Esophagus squamous epithelium (tissue), 5 donors: ENCODE results near the gene CAVIN4. TPM values are rescaled to one million over a fixed set of nuclear protein-coding genes. Genes with fewer than 3 reads are reported as not detected.

ENCODE experiments used
- DNase-seq: peaks from one replicate; lab custom pipeline; 2025; lab: John Stamatoyannopoulos, UW
- H3K27ac ChIP-seq, 4 donors: fragments of 200-600 bp; sonication (generic); one replicate each; pipeline ENCODE4 v1.5.1; 2016 to 2019; ENCODE audit warnings: mild to moderate bottlenecking in 1 of 4
- H3K27me3 ChIP-seq, 4 donors: fragments of 200-600 bp; sonication (generic); 1 replicate in 3 of 4; 2 replicates in 1 of 4; pipeline versions ENCODE4 v1.5.1 to v1.6.0; 2017 to 2021; ENCODE audit warnings: antibody characterized with exemption in 1 of 4
- H3K36me3 ChIP-seq, 3 donors: fragments of 200-600 bp; sonication (generic); one replicate each; pipeline ENCODE4 v1.5.1; 2016 to 2019
- H3K4me1 ChIP-seq, 3 donors: fragments of 200-600 bp; sonication (generic); one replicate each; pipeline ENCODE4 v1.5.1; 2017 to 2019
- H3K4me3 ChIP-seq, 4 donors: fragments of 200-600 bp; sonication (generic); 1 replicate in 3 of 4; 2 replicates in 1 of 4; pipeline ENCODE4 v1.5.1; 2016 to 2019; ENCODE audit warnings: mild to moderate bottlenecking in 2 of 4, moderate library complexity in 1 of 4
- H3K9me3 ChIP-seq, 3 donors: fragments of 200-600 bp; sonication (generic); one replicate each; pipeline ENCODE4 v1.5.1; 2016 to 2019
- CTCF ChIP-seq, 6 experiments: fragments of 450-650 bp in 4 of 6; fragments of 200-600 bp in 2 of 6; sonication (generic) in 2 of 6; IDR thresholded peaks; one replicate each; pipeline ENCODE4 v1.5.1; 2016 to 2019; ENCODE audit warnings: antibody characterized with exemption in 6 of 6, mild to moderate bottlenecking in 4 of 6, moderate library complexity in 4 of 6
- POLR2A ChIP-seq, 4 donors: fragments of 450-650 bp; IDR thresholded peaks; one replicate each; pipeline ENCODE4 v1.6.1; 2017; ENCODE audit warnings: antibody characterized with exemption in 4 of 4, mild to moderate bottlenecking in 4 of 4, moderate library complexity in 3 of 4
- WGBS, 2 donors: methylation state at CpG; one replicate each; pipeline ENCODE4 v1.1.5; 2018; 5-methylcytosine and 5-hydroxymethylcytosine counted together
- intact Hi-C: fragments of 100-400 bp; cut with DNase I; formaldehyde crosslinking; loops from one replicate; pipeline ENCODE4 v1.15.0; 2022
- total RNA-seq, 4 donors: library from RNA; depleted of rRNA; stranded (reverse); fragments of >200 nt; gene quantifications; one replicate each; pipeline ENCODE4 v1.1.0, GENCODE V29; 2016
- donor health status: DM: yes; HTN: yes; CAD: no.

CAVIN4 gene, protein sequence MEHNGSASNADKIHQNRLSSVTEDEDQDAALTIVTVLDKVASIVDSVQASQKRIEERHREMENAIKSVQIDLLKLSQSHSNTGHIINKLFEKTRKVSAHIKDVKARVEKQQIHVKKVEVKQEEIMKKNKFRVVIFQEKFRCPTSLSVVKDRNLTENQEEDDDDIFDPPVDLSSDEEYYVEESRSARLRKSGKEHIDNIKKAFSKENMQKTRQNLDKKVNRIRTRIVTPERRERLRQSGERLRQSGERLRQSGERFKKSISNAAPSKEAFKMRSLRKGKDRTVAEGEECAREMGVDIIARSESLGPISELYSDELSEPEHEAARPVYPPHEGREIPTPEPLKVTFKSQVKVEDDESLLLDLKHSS
- under 1 TPM; 0.09 to 0.38 (median 0.19) TPM for total RNA-seq

GRCh38 chr9:100577776-100578448 lies at the start of gene CAVIN4:
CAVIN4 (plus strand) TSS chr9:100578079; CDS start chr9:100578144, 65 bp downstream.
- intact Hi-C loops = no loop called here
- no peaks in the 10 kb centered on the region for H3K9me3 ChIP-seq
- no peaks in the 10 kb centered on the region for H3K4me1 ChIP-seq
- no peak for DNase-seq
- TF ChIP-seq CTCF (IDR thresholded peaks at IDR 0.05) = no peak
- TF ChIP-seq POLR2A (IDR thresholded peaks at IDR 0.05) = no peak
- 84 to 86% methylated on average over 10 of the region's 10 CpGs for WGBS, 2 donors
- no peaks in the 10 kb centered on the region for H3K27me3 ChIP-seq
- no peak within 1 kb of the TSS for H3K4me3 ChIP-seq
- no peak within 1 kb of the TSS for H3K27ac ChIP-seq
- no peaks in the 10 kb centered on the region for H3K36me3 ChIP-seq

GRCh38 chr9:100534401-100534800 lies 43.5 kb upstream of the CAVIN4 start:
- TF ChIP-seq CTCF (IDR thresholded peaks at IDR 0.05) (no peak), POLR2A (IDR thresholded peaks at IDR 0.05) (no peak)
- no peaks in the 10 kb centered on the region for H3K27me3 ChIP-seq
- intact Hi-C loops = no loop called here
- no peak overlapping the region for H3K27ac ChIP-seq
- H3K9me3 ChIP-seq = no peaks in the 10 kb centered on the region
- WGBS, 2 donors = 82 to 87% methylated on average over 4 of the region's 4 CpGs
- no peak for DNase-seq
- no peaks in the 10 kb centered on the region for H3K4me1 ChIP-seq
- no peak overlapping the region for H3K4me3 ChIP-seq
- no peaks in the 10 kb centered on the region for H3K36me3 ChIP-seq

DNA sequence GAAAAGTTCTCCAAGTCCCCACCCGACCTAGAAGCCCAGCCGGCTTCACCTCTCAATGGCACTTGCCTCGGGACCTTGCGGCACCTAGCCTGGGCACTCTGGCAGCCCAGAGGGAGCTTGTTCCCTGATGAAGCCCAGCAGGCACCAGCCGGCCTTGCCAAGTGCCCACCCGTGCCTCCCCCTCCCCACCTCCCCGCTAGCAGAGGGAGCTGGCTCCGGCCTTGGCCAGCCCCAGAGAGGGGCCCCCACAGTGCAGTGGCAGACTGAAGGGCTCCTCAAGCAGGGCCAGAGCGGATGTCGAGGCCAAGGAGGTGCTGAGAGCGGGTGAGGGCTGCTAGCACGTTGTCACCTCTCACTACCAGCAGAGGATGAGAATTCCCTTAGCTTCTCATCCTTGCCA lies 37.6 kb upstream of the CAVIN4 start:
- H3K9me3 ChIP-seq = peaks cover 0 to 8% (median 0%) of the 10 kb centered on the region in 3 donors
- 97 to 100% methylated on average over 2 to 7 of the region's 12 CpGs for WGBS, 2 donors
- H3K36me3 ChIP-seq = no peaks in the 10 kb centered on the region
- H3K27me3 ChIP-seq = no peaks in the 10 kb centered on the region
- DNase-seq = no peak
- H3K27ac ChIP-seq = no peak overlapping the region
- TF ChIP-seq POLR2A (IDR thresholded peaks at IDR 0.05) = no peak
- TF ChIP-seq CTCF (IDR thresholded peaks at IDR 0.05) = no peak
- H3K4me1 ChIP-seq = no peaks in the 10 kb centered on the region
- H3K4me3 ChIP-seq = no peak overlapping the region
- intact Hi-C loops = no loop called here

DNA sequence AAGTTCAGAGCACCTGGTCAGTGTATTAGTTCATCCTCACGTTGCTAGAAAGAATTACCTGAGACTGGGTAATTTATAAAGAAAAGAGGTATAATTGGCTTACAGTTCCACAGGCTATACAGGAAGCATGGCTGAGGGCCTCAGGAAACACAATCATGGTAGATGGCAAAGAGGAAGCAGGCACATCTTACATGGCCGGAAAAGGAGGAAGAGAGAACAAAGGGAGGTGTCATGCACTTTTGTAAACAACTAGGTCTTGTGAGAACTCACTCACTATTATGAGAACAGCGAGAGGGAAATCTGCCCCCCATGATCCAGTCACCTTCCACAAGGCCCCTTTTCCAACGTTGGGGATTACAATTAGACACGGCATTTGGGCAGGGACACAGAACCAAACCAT lies 28.8 kb upstream of the CAVIN4 start:
- TF ChIP-seq CTCF (IDR thresholded peaks at IDR 0.05) = no peak
- no peak for TF ChIP-seq POLR2A (IDR thresholded peaks at IDR 0.05)
- Histone ChIP-seq H3K27me3 (no peaks in the 10 kb centered on the region), H3K4me1 (no peaks in the 10 kb centered on the region), H3K9me3 (peaks cover 0 to 9% (median 0%) of the 10 kb centered on the region in 3 donors), H3K4me3 (no peak overlapping the region), H3K27ac (no peak overlapping the region), H3K36me3 (no peaks in the 10 kb centered on the region)
- WGBS, 2 donors = 71 to 81% methylated on average over 5 of the region's 5 CpGs
- no peak for DNase-seq
- intact Hi-C loops = no loop called here

DNA sequence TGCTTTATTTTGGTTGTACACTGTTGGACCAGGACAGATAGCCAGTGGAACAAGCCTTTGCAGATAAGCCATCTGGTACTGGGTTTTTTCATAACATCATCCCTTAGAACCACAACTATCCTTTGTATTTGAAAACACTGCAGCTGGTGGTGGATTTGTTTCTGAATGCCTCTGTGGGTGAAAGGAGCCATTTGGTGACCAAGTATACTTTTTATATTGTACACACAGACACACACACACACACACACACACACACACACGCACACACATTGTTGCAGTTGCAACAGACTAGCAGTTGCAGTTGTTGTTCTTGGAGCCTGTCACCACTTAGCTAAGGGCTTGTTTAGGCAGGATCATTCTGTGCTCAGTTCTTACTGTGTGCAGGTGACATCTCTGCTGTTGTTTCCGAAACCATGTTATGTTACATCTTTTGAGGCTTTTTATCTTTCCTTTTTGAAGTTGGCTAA lies 22.9 kb upstream of the CAVIN4 start:
- Histone ChIP-seq H3K4me1 (no peaks in the 10 kb centered on the region), H3K36me3 (no peaks in the 10 kb centered on the region), H3K4me3 (no peak overlapping the region), H3K9me3 (no peaks in the 10 kb centered on the region), H3K27ac (no peak overlapping the region), H3K27me3 (no peaks in the 10 kb centered on the region)
- 75 to 93% methylated on average over 2 of the region's 2 CpGs for WGBS, 2 donors
- no peak for DNase-seq
- intact Hi-C loops = no loop called here
- TF ChIP-seq POLR2A (IDR thresholded peaks at IDR 0.05) (no peak), CTCF (IDR thresholded peaks at IDR 0.05) (no peak)
